ENCODE results near the gene STAC3.

Gene STAC3

GRCh38 chr12:57194253-57194652 lies 56.7 kb downstream of the STAC3 start:
- TF ChIP-seq, protein P1, sequence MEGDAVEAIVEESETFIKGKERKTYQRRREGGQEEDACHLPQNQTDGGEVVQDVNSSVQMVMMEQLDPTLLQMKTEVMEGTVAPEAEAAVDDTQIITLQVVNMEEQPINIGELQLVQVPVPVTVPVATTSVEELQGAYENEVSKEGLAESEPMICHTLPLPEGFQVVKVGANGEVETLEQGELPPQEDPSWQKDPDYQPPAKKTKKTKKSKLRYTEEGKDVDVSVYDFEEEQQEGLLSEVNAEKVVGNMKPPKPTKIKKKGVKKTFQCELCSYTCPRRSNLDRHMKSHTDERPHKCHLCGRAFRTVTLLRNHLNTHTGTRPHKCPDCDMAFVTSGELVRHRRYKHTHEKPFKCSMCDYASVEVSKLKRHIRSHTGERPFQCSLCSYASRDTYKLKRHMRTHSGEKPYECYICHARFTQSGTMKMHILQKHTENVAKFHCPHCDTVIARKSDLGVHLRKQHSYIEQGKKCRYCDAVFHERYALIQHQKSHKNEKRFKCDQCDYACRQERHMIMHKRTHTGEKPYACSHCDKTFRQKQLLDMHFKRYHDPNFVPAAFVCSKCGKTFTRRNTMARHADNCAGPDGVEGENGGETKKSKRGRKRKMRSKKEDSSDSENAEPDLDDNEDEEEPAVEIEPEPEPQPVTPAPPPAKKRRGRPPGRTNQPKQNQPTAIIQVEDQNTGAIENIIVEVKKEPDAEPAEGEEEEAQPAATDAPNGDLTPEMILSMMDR (IDR thresholded peaks at IDR 0.05; ENCODE audit: insufficient read depth, low read length, missing control alignments): no peak
- POLR2A ChIA-PET: interaction anchor here (1.1 kb wide), 1 partner anchor 8 kb away, joined by 3 read pairs; no protein-coding TSS in a partner anchor
- CTCF ChIA-PET: interaction anchor here (1.2 to 3.4 kb wide), 4 partner anchors 19 to 70 kb away, joined by 3 to 20 read pairs (median 8); no protein-coding TSS in a partner anchor
- no peak for DNase-seq (ENCODE audit: low read depth, low spot score)
- no peak overlapping the region for H3K4me3 ChIP-seq (ENCODE audit: low read depth, low read length)

- DNase-seq (ENCODE audit: low read depth, low spot score): no peak
- POLR2A ChIA-PET: interaction anchor here (1.1 kb wide), 1 partner anchor 8 kb away, joined by 3 read pairs; no protein-coding TSS in a partner anchor
- CTCF ChIA-PET: interaction anchor here (1.2 to 3.4 kb wide), 5 partner anchors 14 to 70 kb away, joined by 3 to 20 read pairs (median 4); no protein-coding TSS in a partner anchor
- TF ChIP-seq, protein P1 (IDR thresholded peaks at IDR 0.05; ENCODE audit: insufficient read depth, low read length, missing control alignments): no peak
- no peak overlapping the region for H3K4me3 ChIP-seq (ENCODE audit: low read depth, low read length)
Observed at GRCh38 chr12:57193706-57194245, 57.2 kb downstream of the STAC3 start.

Measured in AG04449 (cell line).